Measurements from ENCODE around the gene CCNB2.

The CCNB2 gene

GRCh38 chr15:59169251-59169708, 64.3 kb downstream of the CCNB2 start:
- DNase-seq = no peak

- DNase-seq = no peak
These were observed 65.5 kb downstream of the CCNB2 start for GRCh38 chr15:59170295-59171066.

GRCh38 chr15:59171067-59171397, 66.1 kb downstream of the CCNB2 start:
- no peak for DNase-seq

GRCh38 chr15:59172289-59172901, 67.4 kb downstream of the CCNB2 start:
- no peak for DNase-seq

GRCh38 chr15:59173194-59173593, 68.2 kb downstream of the CCNB2 start:
- no peak for DNase-seq

GRCh38 chr15:59174151-59174834, 69.3 kb downstream of the CCNB2 start:
- no peak for DNase-seq

Measured in activated CD4-positive, alpha-beta T cell treated with anti-CD3 and anti-CD28 coated beads for 48 hours (primary cell).